ENCODE data around the gene NT5M.
A peak's percentile ranks its signal among the peaks of the same experiment; 100 is the strongest.
"Not testable (repeated sequence)": the region's sequence is repeated elsewhere in the genome, so short reads cannot be mapped to it uniquely, and the experiment has no call there.

NT5M gene

DNA sequence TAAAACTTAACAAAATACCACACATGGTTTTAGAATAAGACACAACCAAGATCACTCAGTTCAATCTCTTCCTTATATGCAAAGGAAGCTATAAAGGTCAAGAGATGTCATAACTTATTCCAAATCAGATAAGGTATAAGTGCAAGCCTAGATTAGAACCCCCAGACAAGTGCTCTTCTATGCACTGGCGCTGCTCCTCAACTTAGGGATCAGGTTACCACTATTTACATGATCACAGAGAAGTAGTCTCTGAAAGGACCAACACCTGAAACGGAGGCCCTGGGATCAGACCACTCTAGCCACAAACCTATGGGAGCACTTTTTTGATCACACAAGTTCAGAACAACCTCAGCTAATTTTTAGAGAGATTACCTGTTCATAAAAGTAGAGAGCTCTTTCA is 38.7 kb upstream of the NT5M start:
- DNase-seq (ENCODE audit: low read depth) = no peak
- no peak overlapping the region for H3K4me3 ChIP-seq (ENCODE audit: control insufficient read depth, low read depth, low read length)
- no peak for TF ChIP-seq CTCF (conservative IDR thresholded peaks at IDR 0.05; ENCODE audit: control insufficient read depth, insufficient read depth, low read depth, low read length)

DNA sequence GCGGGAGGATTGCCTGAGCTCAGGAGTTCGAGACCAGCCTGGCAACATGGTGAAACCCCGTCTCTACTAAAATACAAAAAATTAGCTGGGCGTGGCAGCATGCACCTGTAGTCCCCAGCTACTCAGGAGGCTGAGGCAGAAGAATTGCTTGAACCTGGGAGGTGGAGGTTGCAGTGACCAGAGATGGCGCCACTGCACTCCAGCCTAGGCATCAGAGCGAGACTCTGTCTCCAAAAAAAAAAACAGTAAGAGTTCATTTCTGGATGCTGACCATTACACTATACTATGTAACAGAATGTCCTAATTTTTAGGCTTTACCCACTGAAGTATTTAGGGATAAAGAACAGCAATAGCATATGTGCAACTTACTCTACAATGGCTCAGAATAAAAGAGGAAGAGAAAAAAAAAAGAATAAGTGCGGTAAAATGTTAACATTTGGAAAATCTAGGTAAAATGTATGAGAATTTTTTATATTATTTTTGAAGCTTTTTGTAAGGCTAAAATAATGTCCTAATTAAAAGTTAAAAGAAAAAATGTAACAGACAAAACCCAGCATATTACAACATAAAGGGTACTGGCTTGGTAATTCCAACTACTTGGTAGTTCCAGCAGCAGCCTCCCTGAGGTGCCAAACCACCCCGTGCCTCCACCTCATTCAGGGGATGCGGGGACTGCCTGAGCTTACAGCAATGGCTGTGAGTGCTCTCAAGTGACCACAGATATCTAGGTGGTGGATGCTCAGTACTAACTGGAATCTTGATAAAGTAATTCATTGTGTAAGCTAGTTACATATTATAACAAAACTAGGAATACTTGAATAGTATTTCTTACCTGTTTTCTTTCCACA is 33.0 kb upstream of the NT5M start:
- H3K4me3 ChIP-seq (ENCODE audit: control insufficient read depth, low read depth, low read length) = no peak overlapping the region
- peak; percentile 25 for TF ChIP-seq CTCF (conservative IDR thresholded peaks at IDR 0.05; ENCODE audit: control insufficient read depth, insufficient read depth, low read depth, low read length)
- DNase-seq (ENCODE audit: low read depth) = peak; percentile 13

GRCh38 chr17:17275971-17276370 is 27.2 kb upstream of the NT5M start:
- H3K4me3 ChIP-seq (ENCODE audit: control insufficient read depth, low read depth, low read length) = no peak overlapping the region
- DNase-seq (ENCODE audit: low read depth) = no peak
- TF ChIP-seq CTCF (conservative IDR thresholded peaks at IDR 0.05; ENCODE audit: control insufficient read depth, insufficient read depth, low read depth, low read length) = no peak

DNA sequence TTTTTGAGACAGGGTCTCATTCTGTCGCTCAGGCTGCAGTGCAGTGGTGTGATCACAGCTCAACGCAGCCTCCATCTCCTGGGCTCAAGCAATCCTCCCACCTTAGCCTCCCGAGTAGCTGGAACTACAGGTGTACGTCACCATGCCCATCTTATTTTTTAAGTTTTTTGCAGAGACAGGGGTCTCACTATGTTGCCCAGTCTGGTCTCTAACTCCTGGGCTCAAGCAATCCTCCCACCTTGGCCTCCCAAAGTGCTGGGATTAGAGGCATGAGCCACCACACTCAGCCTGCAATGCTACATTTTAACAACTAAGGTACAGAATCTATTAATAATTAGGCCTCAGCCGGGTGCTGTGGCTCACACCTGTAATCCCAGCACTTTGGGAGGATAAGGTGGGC is 25.7 kb upstream of the NT5M start:
- DNase-seq (ENCODE audit: low read depth); H3K4me3 ChIP-seq (ENCODE audit: control insufficient read depth, low read depth, low read length): not testable (repeated sequence)

DNA sequence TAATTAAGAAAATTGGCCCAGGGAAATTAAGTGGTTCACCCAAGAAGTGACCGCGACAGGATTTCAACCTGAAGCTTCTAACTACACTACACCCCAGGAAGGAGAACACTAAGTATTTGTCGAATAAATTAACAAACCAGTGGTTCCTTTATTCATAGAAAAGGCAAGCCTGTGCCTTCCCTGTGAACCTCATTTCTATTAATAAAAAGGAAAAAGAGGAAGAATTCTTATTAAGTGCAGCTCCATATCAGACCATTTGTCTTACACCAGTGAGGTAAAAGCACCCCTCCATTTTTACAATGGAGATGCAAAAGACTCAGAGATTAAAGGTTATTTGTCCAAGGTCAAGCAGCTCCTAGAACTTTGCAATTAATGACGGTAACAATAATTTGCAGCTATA is 23.9 kb upstream of the NT5M start:
- DNase-seq (ENCODE audit: low read depth) = no peak
- TF ChIP-seq CTCF (conservative IDR thresholded peaks at IDR 0.05; ENCODE audit: control insufficient read depth, insufficient read depth, low read depth, low read length) = no peak
- no peak overlapping the region for H3K4me3 ChIP-seq (ENCODE audit: control insufficient read depth, low read depth, low read length)

GRCh38 chr17:17280613-17281549 is 22.3 kb upstream of the NT5M start, which contains the start of gene COPS3:
TSS of gene COPS3 (minus strand) at chr17:17281246. CDS start at chr17:17281186, 60 bp downstream.
- DNase-seq (ENCODE audit: low read depth) = peak; percentile 97
- H3K4me3 ChIP-seq (ENCODE audit: control insufficient read depth, low read depth, low read length) = peak within 1 kb of the TSS; percentile 84
- no peak for TF ChIP-seq CTCF (conservative IDR thresholded peaks at IDR 0.05; ENCODE audit: control insufficient read depth, insufficient read depth, low read depth, low read length)

GRCh38 chr17:17285951-17286350 is 17.2 kb upstream of the NT5M start:
- no peak overlapping the region for H3K4me3 ChIP-seq (ENCODE audit: control insufficient read depth, low read depth, low read length)
- DNase-seq (ENCODE audit: low read depth) = no peak
- no peak for TF ChIP-seq CTCF (conservative IDR thresholded peaks at IDR 0.05; ENCODE audit: control insufficient read depth, insufficient read depth, low read depth, low read length)
